IPS DF 4.7 (cell line): ENCODE measurements around the gene GRXCR1.
A peak's percentile ranks its signal among the peaks of the same experiment; 100 is the strongest.

Experiments used
- DNase-seq: peaks from one replicate; pipeline ENCODE4 v3.0.0-alpha.2; 2013; ENCODE audit warnings: low spot score; ENCODE audit errors: extremely low read depth

The GRXCR1 gene

DNA sequence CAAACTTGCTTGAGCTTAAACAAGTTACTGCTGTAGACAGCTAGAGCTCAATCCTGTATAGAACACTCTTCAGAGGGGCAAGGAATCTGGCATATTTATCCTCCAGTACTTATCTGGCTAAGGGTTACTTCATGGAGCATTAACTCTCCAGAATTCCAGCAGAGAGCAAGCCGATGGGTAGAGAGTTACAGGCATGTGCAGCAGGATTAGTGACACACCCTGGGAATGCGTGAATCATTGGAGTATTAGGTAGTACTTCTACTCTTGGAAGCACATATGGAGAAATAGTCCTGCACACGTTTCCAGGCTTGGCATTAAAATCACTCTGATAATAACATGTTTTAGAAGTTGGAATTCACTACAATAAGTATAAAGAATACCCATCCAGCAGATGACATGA lies 35.4 kb downstream of the GRXCR1 start:
- no peak for DNase-seq

DNA sequence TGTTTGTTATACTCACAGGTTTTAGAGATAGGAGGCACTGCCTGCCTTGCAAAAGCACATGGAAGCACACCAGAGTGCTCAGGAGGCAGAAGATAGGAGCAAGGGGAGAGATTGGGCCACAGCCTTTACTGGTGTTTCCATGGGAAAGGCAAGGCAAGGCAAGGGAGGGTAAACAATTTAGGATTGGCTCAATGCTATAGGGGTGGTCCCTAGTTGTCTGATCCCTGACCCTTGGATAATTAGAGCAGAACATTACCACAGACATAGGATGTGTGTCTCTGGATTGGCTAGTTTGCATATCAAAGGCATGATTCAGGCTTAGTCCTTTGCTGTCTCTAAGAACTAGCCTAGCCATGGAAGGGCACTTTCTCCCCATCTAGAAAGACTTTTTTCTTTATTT lies 36.1 kb downstream of the GRXCR1 start:
- DNase-seq = no peak

DNA sequence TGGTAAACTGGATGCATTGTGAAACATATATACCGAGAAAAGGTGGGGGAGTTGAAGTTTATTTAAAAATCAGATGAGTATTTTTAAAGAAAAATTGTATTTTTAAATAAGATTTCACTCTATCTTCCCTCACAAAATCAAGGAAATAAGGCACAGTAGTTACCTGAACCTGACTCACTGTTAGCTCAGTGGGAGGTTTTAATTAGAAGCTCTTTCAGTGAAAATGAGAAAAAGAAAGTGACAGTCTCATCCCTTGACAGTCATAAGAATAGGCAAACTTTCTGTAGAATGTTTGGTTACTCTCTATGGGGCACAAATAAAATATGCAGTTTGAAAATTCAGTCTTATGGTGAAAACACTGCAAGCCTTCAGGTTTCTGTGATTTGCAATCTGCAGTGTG lies 49.7 kb downstream of the GRXCR1 start:
- DNase-seq = no peak

DNA sequence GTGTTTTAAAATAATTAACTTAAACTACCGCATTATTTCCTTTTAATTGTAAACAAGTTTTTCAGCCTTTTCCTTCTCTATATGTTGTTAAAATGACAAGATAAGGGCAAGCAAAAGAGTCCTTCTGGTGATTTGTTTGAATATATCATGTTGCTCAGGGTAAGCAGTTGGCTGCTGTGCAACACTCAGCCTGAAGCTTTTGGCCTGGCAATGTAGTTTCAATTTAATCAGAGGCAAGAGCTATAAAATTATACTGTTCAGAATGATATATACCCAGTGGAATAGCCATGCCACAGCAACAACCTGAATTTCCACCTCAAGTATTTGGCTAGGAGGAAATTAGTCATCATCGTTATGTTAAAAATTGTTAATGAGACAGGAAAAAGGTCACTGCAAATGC lies 53.4 kb downstream of the GRXCR1 start:
- no peak for DNase-seq

DNA sequence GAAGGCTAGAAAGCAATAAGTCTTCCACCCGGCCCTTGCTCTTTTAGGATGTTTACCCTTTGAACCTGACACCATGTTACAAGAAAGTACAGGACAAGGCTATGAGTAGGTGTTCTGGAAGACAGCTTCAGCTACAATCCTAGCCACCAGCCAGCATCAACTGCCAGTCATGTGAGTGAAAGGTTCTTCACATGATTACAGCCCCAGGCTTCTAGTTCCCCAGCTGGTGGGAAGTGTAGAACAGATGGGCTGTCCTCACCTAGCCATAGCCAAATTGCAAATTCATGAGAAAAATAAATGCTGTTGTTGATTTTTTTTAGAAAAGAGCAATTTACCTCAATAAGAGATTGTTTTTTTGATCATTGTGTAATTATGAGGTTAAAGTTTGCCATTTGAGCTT lies 60.8 kb downstream of the GRXCR1 start:
- DNase-seq = no peak

DNA sequence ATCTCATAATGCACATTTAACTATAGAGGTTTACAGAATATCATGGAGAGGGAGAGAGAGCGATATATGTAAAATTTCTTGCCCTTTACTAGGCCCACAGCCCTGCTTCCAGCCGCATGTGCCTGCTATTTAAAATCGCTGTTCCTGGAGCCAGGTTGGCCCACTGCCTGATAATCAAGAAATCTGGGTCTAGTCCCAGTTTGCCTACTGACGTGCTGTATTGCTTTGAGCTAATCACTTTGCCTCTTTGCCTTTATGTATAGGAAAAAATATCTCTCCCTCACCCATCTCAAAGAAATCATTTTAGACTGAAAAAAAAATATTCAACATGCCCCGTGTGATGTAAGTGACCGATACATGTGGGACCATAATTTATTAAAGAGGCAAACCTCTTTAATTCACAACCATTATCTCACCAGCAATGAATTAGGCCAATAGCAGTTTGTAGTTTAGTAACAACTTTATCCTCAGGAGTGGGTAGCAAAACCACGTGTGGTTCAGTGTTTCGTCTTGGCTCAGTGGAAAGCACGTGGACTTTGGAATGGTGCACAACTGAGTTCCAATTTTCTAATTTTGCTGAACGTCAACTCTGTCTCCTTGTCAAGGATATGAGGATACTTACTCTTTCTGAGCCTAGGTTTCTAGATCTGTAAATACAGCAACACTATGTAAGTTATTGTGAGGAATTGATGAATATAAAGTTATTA lies 62.6 kb downstream of the GRXCR1 start:
- no peak for DNase-seq

DNA sequence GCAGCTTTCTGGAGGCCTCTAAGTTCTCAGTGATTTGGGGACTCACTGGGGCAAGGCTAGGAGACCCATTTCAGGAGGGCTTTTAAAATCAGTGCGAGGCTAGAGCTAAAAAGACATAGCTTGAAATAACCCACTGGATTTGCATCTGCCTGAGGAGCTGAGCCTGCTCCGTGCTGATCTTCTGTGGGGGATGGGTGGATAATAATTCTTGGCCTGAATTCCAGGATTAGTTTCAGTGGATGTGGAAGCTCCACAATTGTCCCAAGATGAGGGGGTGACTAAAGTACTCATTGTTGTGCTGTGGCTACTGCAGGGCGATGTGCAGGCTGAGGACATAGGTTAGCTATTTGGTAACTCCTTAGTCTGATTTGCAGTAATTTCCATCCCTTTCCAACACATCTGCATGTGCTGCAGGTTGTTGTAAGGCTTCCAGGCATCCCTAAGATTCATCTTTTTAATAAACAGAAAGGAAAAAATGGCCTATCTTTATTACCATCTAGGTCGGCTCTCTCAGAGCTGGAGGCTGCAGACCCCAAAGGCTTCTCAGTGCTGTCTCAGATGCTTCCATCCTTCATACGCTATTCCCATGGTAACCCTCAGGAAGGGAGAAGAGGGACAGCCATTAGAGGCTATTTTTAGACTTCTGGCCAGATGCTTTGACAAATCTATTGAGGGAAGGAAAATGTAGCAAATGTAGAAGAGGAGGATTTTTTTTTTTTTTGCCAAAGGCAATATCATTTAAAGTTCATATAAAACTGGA lies 63.4 kb downstream of the GRXCR1 start:
- DNase-seq = no peak

DNA sequence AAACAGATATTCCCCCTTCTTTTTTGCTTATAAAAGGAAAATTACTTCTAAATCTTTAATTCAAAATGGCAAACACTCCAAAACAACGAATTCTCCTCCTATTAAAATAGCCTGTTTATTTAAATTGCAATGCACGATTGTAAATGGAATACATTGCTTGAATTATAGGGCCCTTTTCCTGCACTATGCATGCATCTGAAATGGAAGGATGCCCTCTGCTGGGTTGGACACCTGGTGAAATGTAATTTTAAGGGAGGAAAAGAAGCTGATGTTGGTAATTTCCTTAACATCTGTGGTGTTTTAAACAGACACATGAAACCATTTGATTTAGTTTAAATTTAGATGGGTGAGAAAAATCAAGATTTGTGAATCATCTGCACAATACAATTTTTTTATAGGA lies 72.8 kb downstream of the GRXCR1 start:
- DNase-seq = no peak

DNA sequence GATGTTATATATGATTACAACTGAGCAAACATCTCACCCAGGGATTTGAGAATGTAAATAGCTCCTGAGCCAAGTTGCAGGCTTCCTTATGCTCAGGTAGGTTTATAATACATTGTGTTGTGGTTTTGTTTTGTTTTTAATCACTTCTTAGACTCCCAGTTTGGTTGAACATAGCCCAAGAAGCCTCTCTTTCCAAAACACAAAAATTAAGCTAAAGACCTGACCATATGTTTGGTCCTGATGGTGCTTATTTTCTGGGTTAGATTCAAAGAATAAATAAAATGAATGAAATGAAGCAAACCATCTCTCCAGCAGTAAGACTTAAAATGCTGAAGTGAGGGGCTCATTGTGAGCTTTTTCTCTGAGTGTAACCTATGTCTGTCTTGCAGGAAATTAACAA lies 93.5 kb downstream of the GRXCR1 start:
- no peak for DNase-seq

DNA sequence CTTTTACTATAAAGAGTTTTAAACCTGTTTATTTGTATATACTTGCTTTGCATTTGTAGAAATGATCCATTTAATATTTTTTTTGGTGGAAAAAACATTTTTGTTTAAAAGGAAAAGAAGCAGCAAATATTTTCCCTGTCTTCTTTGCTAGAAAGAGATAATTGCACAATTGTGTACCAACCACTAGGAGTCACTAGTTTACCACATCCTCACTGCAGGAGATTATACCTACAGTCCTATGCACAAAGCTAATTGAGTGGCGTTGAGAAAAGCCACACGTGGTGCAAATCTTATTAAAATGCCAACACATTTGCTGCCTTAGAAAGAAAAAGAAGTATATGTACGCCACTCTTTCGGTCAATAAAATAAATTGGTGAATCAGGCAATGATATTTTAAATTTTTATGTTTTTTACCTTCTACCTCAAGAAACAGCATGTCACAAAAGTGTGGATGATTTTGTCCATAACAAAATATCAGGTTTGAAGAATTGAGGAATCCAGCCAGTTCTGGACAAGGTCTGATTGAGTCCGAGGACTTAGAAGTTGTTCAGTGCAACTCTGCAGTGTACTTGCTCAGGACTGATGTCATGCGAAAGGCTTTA lies 102.9 kb downstream of the GRXCR1 start:
- DNase-seq = peak; percentile 11

DNA sequence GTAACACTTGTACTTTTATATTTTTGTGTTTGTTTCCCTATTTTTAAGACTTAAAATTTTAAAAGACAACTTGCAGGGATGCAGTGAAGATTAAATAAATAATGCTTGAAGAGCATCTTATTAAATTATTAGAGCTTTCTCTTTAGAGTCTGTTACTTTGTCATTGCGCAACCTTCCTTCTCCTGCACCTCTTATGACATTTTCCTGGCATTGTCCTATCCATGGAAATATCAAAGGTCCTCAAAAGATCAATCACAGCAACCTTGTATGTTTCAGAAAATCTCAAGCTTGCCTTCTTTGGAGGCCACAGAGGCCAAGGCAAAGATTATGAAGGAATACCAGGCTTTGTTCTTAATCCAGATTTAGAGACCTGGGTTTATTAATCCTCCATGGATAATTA lies 116.3 kb downstream of the GRXCR1 start:
- no peak for DNase-seq

DNA sequence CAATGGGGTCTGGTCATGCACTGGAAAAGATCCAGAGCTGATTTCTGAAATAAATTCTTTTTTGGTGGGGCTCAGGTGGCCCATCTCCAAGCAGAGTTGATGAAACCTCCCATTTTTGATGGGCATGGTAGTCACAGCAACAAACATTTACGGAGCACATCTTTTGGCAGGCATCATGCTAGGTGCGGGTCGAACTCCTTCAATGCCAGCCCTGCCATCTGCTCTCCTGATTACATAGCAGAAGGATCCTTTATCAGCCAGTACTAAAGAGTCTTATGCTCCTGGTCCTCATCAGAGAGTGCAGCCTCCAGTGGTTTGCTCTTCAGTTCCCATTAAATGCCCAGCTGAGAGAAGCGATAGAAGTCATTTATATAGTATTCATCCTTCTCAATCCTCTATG lies 121.7 kb downstream of the GRXCR1 start:
- no peak for DNase-seq

DNA sequence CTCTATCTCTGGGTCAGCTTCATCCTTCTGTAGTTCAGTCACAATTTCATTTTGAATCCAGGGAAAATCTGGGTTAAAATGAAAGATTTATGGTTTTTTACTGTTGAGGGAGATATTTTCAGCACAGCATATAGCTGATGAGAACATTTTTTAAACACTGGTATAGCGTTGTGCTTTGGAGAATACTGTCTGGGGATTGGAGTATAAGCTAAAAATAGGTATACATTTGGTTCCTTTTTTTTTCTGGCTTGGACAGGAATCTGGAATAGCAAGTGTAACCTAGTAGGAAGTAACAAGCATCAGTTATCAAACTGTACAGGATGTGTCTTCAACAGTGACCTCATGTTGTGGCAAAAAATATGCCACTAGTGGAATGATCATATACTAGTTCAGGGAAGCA lies 149.1 kb downstream of the GRXCR1 start:
- DNase-seq = no peak

DNA sequence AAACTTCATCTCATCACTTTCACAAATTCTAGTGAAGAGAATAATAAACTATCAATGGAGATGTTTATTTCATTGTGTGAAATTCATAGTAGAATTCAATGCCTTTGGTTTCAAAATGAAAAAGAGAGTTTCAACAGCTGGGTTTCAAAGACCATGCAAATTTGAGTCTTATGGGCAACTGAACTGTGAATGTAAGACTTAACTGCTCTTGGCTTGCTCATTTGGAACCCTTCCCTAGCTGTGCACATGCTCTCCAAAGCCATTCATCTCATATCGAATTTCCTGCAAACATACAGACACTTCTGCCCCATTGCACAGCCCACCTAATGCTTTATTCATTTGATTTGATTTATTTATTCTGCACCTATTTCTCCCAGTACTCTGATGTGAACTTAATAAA lies 154.5 kb downstream of the GRXCR1 start:
- DNase-seq = no peak

DNA sequence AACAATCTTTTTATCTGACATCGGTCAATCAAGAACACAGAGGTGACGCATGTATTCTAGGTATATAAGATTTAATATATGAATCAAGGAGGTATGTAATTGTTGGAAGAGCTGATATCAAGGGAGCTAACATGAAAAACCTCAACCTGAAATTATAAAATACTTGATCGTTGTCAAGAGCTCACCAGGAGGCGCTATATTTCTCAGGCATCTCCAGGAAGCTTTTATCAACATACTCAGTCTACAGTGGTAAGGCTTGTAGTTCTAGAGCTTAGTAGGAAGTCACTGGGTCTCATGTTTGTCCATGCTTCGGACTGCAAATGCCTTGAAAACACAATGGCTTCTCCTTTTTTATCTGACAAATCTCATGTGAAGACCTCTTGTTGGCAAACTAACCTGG lies 156.1 kb downstream of the GRXCR1 start:
- peak; percentile 7 for DNase-seq

DNA sequence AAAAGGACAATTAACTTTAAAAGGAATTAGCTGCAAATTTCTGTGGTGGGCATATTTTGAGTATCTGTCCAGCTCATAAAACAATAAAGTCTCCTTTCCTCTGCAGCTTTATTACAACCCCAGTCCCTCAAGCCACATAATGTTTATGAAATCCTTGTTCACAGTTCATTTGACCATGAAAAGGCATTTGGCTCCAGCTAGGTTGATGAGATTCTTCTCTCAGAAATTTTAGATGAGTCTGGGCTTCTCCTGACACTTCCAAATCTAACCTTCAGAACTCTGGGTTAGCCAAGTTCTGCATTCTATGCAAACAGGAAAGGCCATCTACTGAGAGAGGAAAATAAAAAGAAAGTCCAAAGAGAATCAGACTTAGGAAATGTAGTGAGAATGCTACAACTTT lies 156.8 kb downstream of the GRXCR1 start:
- no peak for DNase-seq

DNA sequence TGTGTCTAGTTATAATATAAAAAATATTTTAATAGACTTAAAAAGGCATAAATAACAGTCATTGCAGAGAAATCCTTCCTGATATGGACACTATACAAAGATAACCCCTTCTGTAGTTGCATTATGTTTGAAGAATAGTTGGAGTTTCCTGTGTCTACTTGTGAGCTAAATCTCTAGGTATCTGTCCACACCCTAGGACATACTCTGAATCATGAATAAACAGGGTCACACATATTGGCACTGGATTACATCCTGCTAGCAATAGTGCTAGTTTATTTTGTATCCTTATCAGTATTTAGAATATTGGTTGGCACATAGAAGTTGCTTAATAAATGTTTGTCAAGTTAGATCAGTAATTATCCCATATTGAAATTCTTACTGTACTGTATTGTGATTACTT lies 173.9 kb downstream of the GRXCR1 start:
- DNase-seq = no peak

DNA sequence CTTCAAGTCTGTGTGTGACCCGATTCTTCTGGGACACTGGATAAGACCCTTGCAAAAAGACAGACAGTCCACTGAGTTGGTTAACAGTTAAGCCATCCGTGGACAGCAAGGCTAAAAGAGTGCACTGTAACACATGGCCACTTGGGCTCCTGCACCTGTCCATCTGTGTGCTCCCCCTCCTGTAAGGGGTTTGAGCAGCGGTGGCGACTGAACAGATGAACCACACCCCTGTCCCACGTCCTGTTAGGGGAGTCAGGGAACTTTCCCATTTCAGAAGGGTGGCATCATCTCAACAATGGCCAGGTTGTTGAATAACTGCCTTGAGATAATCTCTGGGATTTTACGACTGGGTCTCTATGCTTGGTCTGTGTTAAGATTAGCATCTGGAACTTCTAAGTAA lies 178.6 kb downstream of the GRXCR1 start:
- no peak for DNase-seq
